Keratinocyte (primary cell): ENCODE results near the gene MFSD6L.

Source experiments
- CTCF ChIP-seq, 3 experiments: IDR thresholded peaks in 1 of 3; conservative IDR thresholded peaks in 1 of 3; optimal IDR thresholded peaks in 1 of 3; 2 replicates in 2 of 3; 3 replicates in 1 of 3; pipeline versions ENCODE3 to v1.5.1; 2011; ENCODE audit warnings: low read length in 3 of 3, mild to moderate bottlenecking in 3 of 3, moderate library complexity in 2 of 3, control low read depth in 1 of 3, inconsistent platforms in 1 of 3; ENCODE audit not compliant: insufficient read depth in 2 of 3; ENCODE audit errors: extremely low read depth in 1 of 3
- EZH2 ChIP-seq: IDR thresholded peaks from one replicate; pipeline ENCODE4 v1.6.1; 2012; ENCODE audit warnings: inconsistent platforms, mild to moderate bottlenecking, low read length, moderate library complexity

- TF ChIP-seq CTCF (optimal IDR thresholded peaks at IDR 0.05 in 1 of 3, IDR thresholded peaks at IDR 0.05 in 1 of 3, conservative IDR thresholded peaks at IDR 0.05 in 1 of 3; ENCODE audit: extremely low read depth in 1 of 3, insufficient read depth in 2 of 3, low read length in 3 of 3) (no peak), EZH2 (no peak)
Measured at GRCh38 chr17:8847891-8848290, 48.7 kb upstream of the MFSD6L start.
